IMR-90 (cell line): ENCODE data around the gene SLC30A10. TPM values are rescaled to one million over a fixed set of nuclear protein-coding genes. Genes with fewer than 3 reads are reported as not detected.

Source experiments
- ATAC-seq: fragments of 200-7000 bp; cut with Tn5 transposase; 2 replicates; pipeline ENCODE4 v1.9.1; 2020; ENCODE audit warnings: low read depth, mild to moderate bottlenecking, moderate library complexity
- BruUV-seq: library from RNA; stranded (reverse); fragments of 400-500 nt; replicated peaks from 2 replicates; lab custom pipeline; 2021; lab: Mats Ljungman, UMichigan
- CTCF ChIA-PET: fragments of 300-600 bp; formaldehyde crosslinking; extraction: SDS; loops from one replicate; lab custom pipeline; 2021; ENCODE audit warnings: antibody characterized with exemption; lab: Yijun Ruan, JAX
- POLR2A ChIA-PET: fragments of 300-600 bp; sonication (Branson Sonifier 250); formaldehyde crosslinking; loops from one replicate; lab custom pipeline; 2022; ENCODE audit warnings: antibody characterized with exemption; ENCODE audit not compliant: unreplicated experiment; lab: Charles Lee
- DNase-seq: peaks from one replicate; pipeline ENCODE4 v3.0.0; 2013
- H2AFZ ChIP-seq: replicated peaks from 2 replicates; pipeline ENCODE3; 2013; ENCODE audit warnings: low read length, mild to moderate bottlenecking; ENCODE audit not compliant: poor library complexity
- H2AK5ac ChIP-seq: 2 replicates; pipeline ENCODE4 v1.6.1; 2013; ENCODE audit warnings: low read depth, low read length, inconsistent platforms
- H2AK9ac ChIP-seq: replicated peaks from 2 replicates; pipeline ENCODE3; 2013; ENCODE audit warnings: mild to moderate bottlenecking, low read depth, low read length, moderate library complexity; ENCODE audit not compliant: poor library complexity
- H2BK120ac ChIP-seq: 2 replicates; pipeline ENCODE4 v1.6.1; 2013; ENCODE audit warnings: low read depth, low read length, inconsistent platforms
- H2BK15ac ChIP-seq: 3 replicates; pipeline ENCODE4 v1.6.1; 2013; ENCODE audit warnings: low read depth, low read length, inconsistent platforms
- H2BK20ac ChIP-seq: 2 replicates; pipeline ENCODE4 v1.6.1; 2013; ENCODE audit warnings: low read depth, mild to moderate bottlenecking, inconsistent platforms, low read length, moderate library complexity
- H2BK5ac ChIP-seq: 2 replicates; pipeline ENCODE4 v1.6.1; 2013; ENCODE audit warnings: mild to moderate bottlenecking, low read depth, low read length, inconsistent platforms; ENCODE audit not compliant: poor library complexity, severe bottlenecking
- H3K14ac ChIP-seq: replicated peaks from 2 replicates; pipeline ENCODE4 v1.6.1; 2013; ENCODE audit warnings: low read depth, low read length, inconsistent platforms
- H3K18ac ChIP-seq: 2 replicates; pipeline ENCODE4 v1.6.1; 2013; ENCODE audit warnings: low read depth, low read length, control low read depth
- H3K23ac ChIP-seq: 2 replicates; pipeline ENCODE4 v1.6.1; 2013; ENCODE audit warnings: low read depth, low read length, inconsistent platforms
- H3K27ac ChIP-seq: 2 replicates; pipeline ENCODE4 v1.5.1; 2013; ENCODE audit warnings: mild to moderate bottlenecking, control low read depth, low read length; ENCODE audit not compliant: insufficient read depth
- H3K27me3 ChIP-seq: 2 replicates; pipeline ENCODE4 v1.6.1; 2013; ENCODE audit warnings: low read length; ENCODE audit not compliant: control insufficient read depth, insufficient read depth
- H3K36me3 ChIP-seq: 2 replicates; pipeline ENCODE4 v1.6.1; 2013; ENCODE audit warnings: low read length, mixed read lengths; ENCODE audit not compliant: control insufficient read depth, insufficient read depth
- H3K4ac ChIP-seq: 2 replicates; pipeline ENCODE4 v1.6.1; 2013; ENCODE audit warnings: low read depth, low read length, inconsistent platforms
- H3K4me1 ChIP-seq: 2 replicates; pipeline ENCODE4 v1.6.1; 2013; ENCODE audit warnings: low read length, mixed read lengths; ENCODE audit not compliant: control insufficient read depth, insufficient read depth
- H3K4me2 ChIP-seq: 2 replicates; pipeline ENCODE4 v1.6.1; 2013; ENCODE audit warnings: low read depth, mild to moderate bottlenecking, control low read depth, low read length, moderate library complexity
- H3K4me3 ChIP-seq: 2 replicates; pipeline ENCODE4 v1.5.1; 2013; ENCODE audit warnings: low read depth, mild to moderate bottlenecking, control low read depth, low read length, moderate library complexity; ENCODE audit not compliant: insufficient read depth
- H3K56ac ChIP-seq: 2 replicates; pipeline ENCODE4 v1.6.1; 2013; ENCODE audit warnings: low read length, inconsistent platforms; ENCODE audit not compliant: insufficient read depth; ENCODE audit errors: extremely low read depth
- H3K79me1 ChIP-seq, 2 experiments: 2 replicates each; pipeline ENCODE4 v1.6.1; 2013; ENCODE audit warnings: low read length in 2 of 2, inconsistent platforms in 1 of 2, low read depth in 1 of 2
- H3K9ac ChIP-seq: 2 replicates; pipeline ENCODE4 v1.6.1; 2013; ENCODE audit warnings: low read depth, low read length, control low read depth
- H3K9me1 ChIP-seq: 2 replicates; pipeline ENCODE4 v1.6.1; 2013; ENCODE audit warnings: low read length, inconsistent platforms; ENCODE audit not compliant: insufficient read depth
- H3K9me3 ChIP-seq: 2 replicates; pipeline ENCODE4 v1.6.1; 2013; ENCODE audit warnings: low read length; ENCODE audit not compliant: control insufficient read depth, insufficient read depth
- H4K20me1 ChIP-seq: 2 replicates; pipeline ENCODE4 v1.6.1; 2013; ENCODE audit warnings: low read length, inconsistent platforms; ENCODE audit not compliant: insufficient read depth
- H4K5ac ChIP-seq: 2 replicates; pipeline ENCODE4 v1.6.1; 2013; ENCODE audit warnings: mild to moderate bottlenecking, low read depth, low read length, control low read depth
- H4K8ac ChIP-seq, 2 experiments: 2 replicates each; pipeline ENCODE4 v1.6.1; 2013; ENCODE audit warnings: low read depth in 2 of 2, low read length in 2 of 2, control low read depth in 1 of 2, inconsistent platforms in 1 of 2
- H4K91ac ChIP-seq: 2 replicates; pipeline ENCODE4 v1.6.1; 2013; ENCODE audit warnings: low read depth, low read length, inconsistent platforms; ENCODE audit not compliant: insufficient read depth
- BHLHE40 ChIP-seq: fragments of 150-350 bp; IDR thresholded peaks from 2 replicates; pipeline ENCODE4 v1.6.1; 2016; ENCODE audit warnings: mild to moderate bottlenecking, low read depth, low read length
- CEBPB ChIP-seq: IDR thresholded peaks from 2 replicates; pipeline ENCODE4 v1.6.1; 2012; ENCODE audit warnings: low read depth, low read length, improper control_type of control experiment
- CHD1 ChIP-seq: IDR thresholded peaks from 2 replicates; pipeline ENCODE4 v1.6.1; 2012; ENCODE audit warnings: low read depth, low read length, improper control_type of control experiment
- CTCF ChIP-seq: conservative IDR thresholded peaks from 2 replicates; pipeline ENCODE4 v1.5.1; 2012; ENCODE audit warnings: mild to moderate bottlenecking, low read depth, low read length, improper control_type of control experiment
- ELK1 ChIP-seq: fragments of 150-350 bp; IDR thresholded peaks from 2 replicates; pipeline ENCODE4 v1.6.1; 2016; ENCODE audit warnings: low read depth, mild to moderate bottlenecking, low read length, moderate library complexity, borderline replicate concordance
- FOS ChIP-seq: fragments of 150-350 bp; IDR thresholded peaks from 2 replicates; pipeline ENCODE4 v1.6.1; 2016; ENCODE audit warnings: low read depth, low read length
- MAFK ChIP-seq: IDR thresholded peaks from 2 replicates; pipeline ENCODE4 v1.6.1; 2012; ENCODE audit warnings: low read depth, low read length, improper control_type of control experiment
- MAZ ChIP-seq: IDR thresholded peaks from 2 replicates; pipeline ENCODE4 v1.6.1; 2012; ENCODE audit warnings: low read depth, mild to moderate bottlenecking, low read length, improper control_type of control experiment, moderate library complexity, borderline replicate concordance
- NFE2L2 ChIP-seq: fragments of 150-350 bp; IDR thresholded peaks from 2 replicates; pipeline ENCODE4 v1.6.1; 2016; ENCODE audit warnings: low read depth, mild to moderate bottlenecking, low read length
- RAD21 ChIP-seq: IDR thresholded peaks from 2 replicates; pipeline ENCODE4 v1.6.1; 2012; ENCODE audit warnings: low read length, improper control_type of control experiment
- RCOR1 ChIP-seq: IDR thresholded peaks from 2 replicates; pipeline ENCODE4 v1.6.1; 2012; ENCODE audit warnings: mild to moderate bottlenecking, low read length, improper control_type of control experiment; ENCODE audit not compliant: insufficient replicate concordance
- RFX5 ChIP-seq: IDR thresholded peaks from 2 replicates; pipeline ENCODE4 v1.8.0; 2012; ENCODE audit warnings: low read depth, mild to moderate bottlenecking, low read length, moderate library complexity
- SMC3 ChIP-seq: fragments of 150-350 bp; IDR thresholded peaks from 2 replicates; pipeline ENCODE4 v1.6.1; 2016; ENCODE audit warnings: low read depth, mild to moderate bottlenecking, antibody characterized with exemption, low read length, moderate library complexity
- USF2 ChIP-seq: fragments of 150-350 bp; IDR thresholded peaks from 2 replicates; pipeline ENCODE4 v1.6.1; 2017; ENCODE audit warnings: mild to moderate bottlenecking, antibody characterized with exemption, low read length, low read depth
- WGBS, 2 experiments: methylation state at CpG; one replicate each; pipeline versions ENCODE4 v1.1.5 to v1.1.7; 2013; ENCODE audit warnings: missing lambda C conversion rate in 2 of 2; ENCODE audit not compliant: insufficient read length in 1 of 2; ENCODE audit errors: extremely low coverage in 2 of 2; 5-methylcytosine and 5-hydroxymethylcytosine counted together
- dilution Hi-C: fragments of 300-500 bp; cut with HindIII; formaldehyde crosslinking; loops from one replicate; pipeline ENCODE4 v1.14.3; 2018; ENCODE audit warnings: low sequenced_read_pairs; ENCODE audit not compliant: unreplicated experiment
- in situ Hi-C: fragments of 300-500 bp; cut with MboI; formaldehyde crosslinking; loops from 3 replicates; pipeline ENCODE4 v1.14.3; 2019; ENCODE audit warnings: low sequenced_read_pairs, inconsistent platforms, mixed read lengths
- intact Hi-C: fragments of 100-400 bp; cut with micrococcal nuclease; formaldehyde crosslinking; loops from 2 replicates; pipeline ENCODE4 v1.10.0; 2022
- polyA plus RNA-seq, 3 experiments: library from polyadenylated mRNA; depleted of rRNA; stranded (reverse); fragments of >200 nt; gene quantifications; 2 replicates each; pipeline ENCODE4 v1.2.3, GENCODE V29; 2012; ENCODE audit warnings: low replicate concordance in 1 of 3
- total RNA-seq: library from RNA; depleted of rRNA; stranded (reverse); fragments of >200 nt; gene quantifications from 2 replicates; pipeline ENCODE4 v1.2.3, GENCODE V29; 2012

Gene SLC30A10
- total and polyA plus RNA-seq, 2 of the 4 experiments (the other 2 are of a cell fraction) = not detected

GRCh38 chr1:219941179-219942118 is 13.1 kb upstream of the SLC30A10 start:
- ChIA-PET POLR2A (no interaction called here), CTCF (interaction anchor here (0.8 to 0.9 kb wide), 2 partner anchors 10 to 12 kb away, joined by 3 read pairs; no protein-coding TSS in a partner anchor)
- Histone ChIP-seq H3K23ac (no peak overlapping the region; the same call in 1 of the 2 replicates), H2AFZ (no peak overlapping the region), H3K4me2 (no peak overlapping the region), H4K91ac (no peak overlapping the region), H2BK15ac (no peak overlapping the region), H3K18ac (no peak overlapping the region), H3K9ac (no peak overlapping the region), H3K9me1 (no peaks in the 10 kb centered on the region), H4K8ac (no peak overlapping the region), H3K27ac (no peak overlapping the region), H2AK5ac (no peak overlapping the region), H3K27me3 (no peaks in the 10 kb centered on the region), H4K5ac (no peak overlapping the region), H2BK120ac (no peak overlapping the region), H3K9me3 (no peaks in the 10 kb centered on the region), H3K56ac (no peak overlapping the region), H2BK5ac (no peak overlapping the region), H3K79me1 (no peaks in the 10 kb centered on the region), H3K4ac (no peak overlapping the region), H2AK9ac (no peak overlapping the region), H3K4me3 (no peak overlapping the region), H2BK20ac (no peak overlapping the region), H3K4me1 (no peaks in the 10 kb centered on the region), H3K36me3 (no peaks in the 10 kb centered on the region), H4K20me1 (no peaks in the 10 kb centered on the region), H3K14ac (no peak overlapping the region)
- in situ Hi-C loops (no loop called here), intact Hi-C loops (no loop called here), dilution Hi-C loops (no loop called here)
- TF ChIP-seq SMC3 (no peak), RFX5 (no peak), USF2 (no peak), RCOR1 (no peak), FOS (no peak), CTCF (no peak), MAFK (no peak), CHD1 (no peak), MAZ (no peak), RAD21 (no peak), BHLHE40 (no peak), CEBPB (no peak), NFE2L2 (no peak), ELK1 (no peak)
- WGBS, 2 experiments = 34% methylated on average over 2 of the region's 2 CpGs; no CpG with 5 or more reads in 1 of the 2 experiments
- BruUV-seq = no TSS peak
- no peak for DNase-seq
- ATAC-seq = no peak
